ENCODE measurements around the gene MTERF4.

DNA sequence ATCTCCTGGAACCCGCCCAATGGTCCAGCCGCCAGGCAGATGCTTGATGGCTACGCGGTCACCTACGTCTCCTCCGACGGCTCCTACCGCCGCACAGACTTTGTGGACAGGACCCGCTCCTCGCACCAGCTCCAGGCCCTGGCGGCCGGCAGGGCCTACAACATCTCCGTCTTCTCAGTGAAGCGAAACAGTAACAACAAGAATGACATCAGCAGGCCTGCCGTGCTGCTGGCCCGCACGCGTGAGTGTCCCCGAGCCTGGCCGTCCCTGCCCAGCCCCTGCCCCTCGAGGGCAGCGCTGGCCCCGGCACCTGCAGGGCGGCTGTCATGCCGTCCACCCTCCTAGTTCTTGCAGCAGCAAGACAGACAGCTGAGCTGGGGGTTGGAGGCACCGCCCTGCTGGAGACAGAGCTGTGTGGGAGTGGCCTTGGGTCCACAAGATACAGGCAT, 36.7 kb downstream of the MTERF4 start:
- TF ChIP-seq, protein P1, sequence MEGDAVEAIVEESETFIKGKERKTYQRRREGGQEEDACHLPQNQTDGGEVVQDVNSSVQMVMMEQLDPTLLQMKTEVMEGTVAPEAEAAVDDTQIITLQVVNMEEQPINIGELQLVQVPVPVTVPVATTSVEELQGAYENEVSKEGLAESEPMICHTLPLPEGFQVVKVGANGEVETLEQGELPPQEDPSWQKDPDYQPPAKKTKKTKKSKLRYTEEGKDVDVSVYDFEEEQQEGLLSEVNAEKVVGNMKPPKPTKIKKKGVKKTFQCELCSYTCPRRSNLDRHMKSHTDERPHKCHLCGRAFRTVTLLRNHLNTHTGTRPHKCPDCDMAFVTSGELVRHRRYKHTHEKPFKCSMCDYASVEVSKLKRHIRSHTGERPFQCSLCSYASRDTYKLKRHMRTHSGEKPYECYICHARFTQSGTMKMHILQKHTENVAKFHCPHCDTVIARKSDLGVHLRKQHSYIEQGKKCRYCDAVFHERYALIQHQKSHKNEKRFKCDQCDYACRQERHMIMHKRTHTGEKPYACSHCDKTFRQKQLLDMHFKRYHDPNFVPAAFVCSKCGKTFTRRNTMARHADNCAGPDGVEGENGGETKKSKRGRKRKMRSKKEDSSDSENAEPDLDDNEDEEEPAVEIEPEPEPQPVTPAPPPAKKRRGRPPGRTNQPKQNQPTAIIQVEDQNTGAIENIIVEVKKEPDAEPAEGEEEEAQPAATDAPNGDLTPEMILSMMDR (conservative IDR thresholded peaks at IDR 0.05): no peak
- TF ChIP-seq ZFX (IDR thresholded peaks at IDR 0.05): no peak

All from C4-2B (cell line).